GM19239 (cell line): ENCODE measurements around the gene TMEM40.

Experiments
- DNase-seq: peaks from one replicate; pipeline ENCODE4 v3.0.0; 2011; ENCODE audit warnings: low spot score; ENCODE audit not compliant: insufficient read length
- FAIRE-seq: peaks from 2 replicates; lab custom pipeline; 2011; peaks lifted over from hg19 to GRCh38; lab: Jason Lieb, UNC

Gene TMEM40

GRCh38 chr3:12689997-12690711, 68.9 kb downstream of the TMEM40 start:
- FAIRE-seq: no peak
- DNase-seq: no peak

DNA sequence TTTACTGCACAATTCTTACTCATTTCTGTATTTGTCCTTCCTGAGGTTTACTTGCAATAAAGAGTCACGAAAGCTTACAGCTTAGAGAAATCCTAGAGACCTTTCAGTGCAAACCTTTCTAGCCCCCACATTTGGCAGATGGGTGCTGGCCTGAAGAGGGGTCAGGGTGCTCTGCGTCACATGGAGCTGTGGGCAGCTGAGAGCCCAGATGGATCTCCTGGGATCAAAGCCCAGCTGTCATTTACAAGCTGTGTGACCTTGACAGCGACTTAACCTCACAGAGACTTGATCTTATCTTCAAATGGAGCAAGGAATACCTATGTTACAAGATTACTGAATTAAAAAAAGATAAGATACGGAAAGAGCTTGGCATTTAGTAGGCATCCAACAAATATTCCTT, 71.1 kb downstream of the TMEM40 start:
- no peak for DNase-seq
- FAIRE-seq: no peak

DNA sequence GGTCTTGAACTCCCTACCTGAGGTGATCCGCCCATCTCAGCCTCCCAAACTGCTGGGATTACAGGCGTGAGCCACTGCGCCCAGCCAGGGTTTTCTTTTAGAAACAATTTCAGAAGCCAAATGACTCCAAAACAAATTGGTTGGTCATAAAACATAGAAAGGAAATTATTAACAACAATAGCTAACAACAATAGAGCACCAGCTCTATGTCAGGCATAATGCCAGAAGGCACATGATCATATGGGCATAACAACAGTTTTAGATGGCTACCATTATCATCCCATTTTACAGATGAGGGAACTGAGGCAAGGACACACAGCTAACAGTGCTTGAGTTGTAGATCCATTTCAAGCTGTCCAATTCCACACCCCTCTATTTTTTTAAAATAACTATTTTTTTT, 73.0 kb downstream of the TMEM40 start:
- no peak for FAIRE-seq

More for the DNA sequence above, 73.0 kb downstream of the TMEM40 start:
- no peak for DNase-seq
